Measurements from ENCODE around the gene OR1D5.
A peak's percentile ranks its signal among the peaks of the same experiment; 100 is the strongest.

GRCh38 chr17:3048727-3049471 lies 14.5 kb downstream of the OR1D5 start:
- TF ChIP-seq CTCF (IDR thresholded peaks at IDR 0.05; ENCODE audit: low read depth, low read length) (peak; percentile 69), EZH2phosphoT487 (IDR thresholded peaks at IDR 0.05; ENCODE audit: low read depth) (no peak)

All from OCI-LY3 (cell line).